WI38 (cell line): ENCODE results near the gene LRRC53.

Source experiments
- H3K4me3 ChIP-seq: 2 replicates; pipeline ENCODE4 v1.5.1; 2011; ENCODE audit warnings: low read depth, mild to moderate bottlenecking, control low read depth, low read length
- TF ChIP-seq, protein P1 (sequence below): IDR thresholded peaks from 2 replicates; pipeline ENCODE4 v1.5.1; 2012; ENCODE audit warnings: low read depth, mild to moderate bottlenecking, control low read depth, low read length

Gene LRRC53

GRCh38 chr1:74505928-74506710 is 6.3 kb downstream of the LRRC53 start:
- no peak overlapping the region for H3K4me3 ChIP-seq
- TF ChIP-seq, protein P1, sequence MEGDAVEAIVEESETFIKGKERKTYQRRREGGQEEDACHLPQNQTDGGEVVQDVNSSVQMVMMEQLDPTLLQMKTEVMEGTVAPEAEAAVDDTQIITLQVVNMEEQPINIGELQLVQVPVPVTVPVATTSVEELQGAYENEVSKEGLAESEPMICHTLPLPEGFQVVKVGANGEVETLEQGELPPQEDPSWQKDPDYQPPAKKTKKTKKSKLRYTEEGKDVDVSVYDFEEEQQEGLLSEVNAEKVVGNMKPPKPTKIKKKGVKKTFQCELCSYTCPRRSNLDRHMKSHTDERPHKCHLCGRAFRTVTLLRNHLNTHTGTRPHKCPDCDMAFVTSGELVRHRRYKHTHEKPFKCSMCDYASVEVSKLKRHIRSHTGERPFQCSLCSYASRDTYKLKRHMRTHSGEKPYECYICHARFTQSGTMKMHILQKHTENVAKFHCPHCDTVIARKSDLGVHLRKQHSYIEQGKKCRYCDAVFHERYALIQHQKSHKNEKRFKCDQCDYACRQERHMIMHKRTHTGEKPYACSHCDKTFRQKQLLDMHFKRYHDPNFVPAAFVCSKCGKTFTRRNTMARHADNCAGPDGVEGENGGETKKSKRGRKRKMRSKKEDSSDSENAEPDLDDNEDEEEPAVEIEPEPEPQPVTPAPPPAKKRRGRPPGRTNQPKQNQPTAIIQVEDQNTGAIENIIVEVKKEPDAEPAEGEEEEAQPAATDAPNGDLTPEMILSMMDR, result no peak

- TF ChIP-seq, protein P1, result no peak
- no peak overlapping the region for H3K4me3 ChIP-seq
Measured at GRCh38 chr1:74504933-74505512, 7.4 kb downstream of the LRRC53 start.

- H3K4me3 ChIP-seq, result no peak overlapping the region
Measured at GRCh38 chr1:74504125-74504932, 8.1 kb downstream of the LRRC53 start.

GRCh38 chr1:74502858-74503257 is 9.6 kb downstream of the LRRC53 start:
- no peak overlapping the region for H3K4me3 ChIP-seq
- TF ChIP-seq, protein P1, result no peak

More at GRCh38 chr1:74504125-74504932, 8.1 kb downstream of the LRRC53 start:
- TF ChIP-seq, protein P1, result peak; percentile 66

GRCh38 chr1:74502432-74502831 is 10.0 kb downstream of the LRRC53 start:
- no peak overlapping the region for H3K4me3 ChIP-seq

DNA sequence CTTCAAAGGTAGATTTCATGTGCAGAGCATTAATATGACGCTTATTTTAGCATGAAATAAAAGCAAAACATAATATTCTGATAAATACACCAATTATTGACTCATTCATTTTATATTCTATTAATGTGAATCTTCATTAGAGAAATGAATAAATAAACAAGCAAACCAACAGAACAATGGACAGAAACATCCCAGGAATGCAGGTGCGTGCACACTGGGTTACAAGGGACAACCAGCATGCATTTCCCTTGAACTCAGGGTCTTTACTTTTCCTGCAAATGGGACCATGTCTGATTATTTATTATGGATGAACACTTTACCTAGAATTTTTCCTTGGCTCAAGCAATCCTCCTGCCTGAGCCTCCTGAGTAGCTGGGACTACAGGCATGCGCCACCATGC is 13.5 kb downstream of the LRRC53 start:
- TF ChIP-seq, protein P1, result no peak
- H3K4me3 ChIP-seq, result no peak overlapping the region

More at GRCh38 chr1:74502432-74502831, 10.0 kb downstream of the LRRC53 start:
- TF ChIP-seq, protein P1, result no peak
